GM21529 (cell line): ENCODE measurements around the gene PLEKHA6.

Experiments
- ATAC-seq: cut with Tn5 transposase; IDR thresholded peaks from one replicate; pipeline ENCODE4 v1.9.1; 2021; ENCODE audit not compliant: unreplicated experiment

PLEKHA6 gene

GRCh38 chr1:204194080-204194479 lies 165.6 kb downstream of the PLEKHA6 start:
- ATAC-seq, result no peak

DNA sequence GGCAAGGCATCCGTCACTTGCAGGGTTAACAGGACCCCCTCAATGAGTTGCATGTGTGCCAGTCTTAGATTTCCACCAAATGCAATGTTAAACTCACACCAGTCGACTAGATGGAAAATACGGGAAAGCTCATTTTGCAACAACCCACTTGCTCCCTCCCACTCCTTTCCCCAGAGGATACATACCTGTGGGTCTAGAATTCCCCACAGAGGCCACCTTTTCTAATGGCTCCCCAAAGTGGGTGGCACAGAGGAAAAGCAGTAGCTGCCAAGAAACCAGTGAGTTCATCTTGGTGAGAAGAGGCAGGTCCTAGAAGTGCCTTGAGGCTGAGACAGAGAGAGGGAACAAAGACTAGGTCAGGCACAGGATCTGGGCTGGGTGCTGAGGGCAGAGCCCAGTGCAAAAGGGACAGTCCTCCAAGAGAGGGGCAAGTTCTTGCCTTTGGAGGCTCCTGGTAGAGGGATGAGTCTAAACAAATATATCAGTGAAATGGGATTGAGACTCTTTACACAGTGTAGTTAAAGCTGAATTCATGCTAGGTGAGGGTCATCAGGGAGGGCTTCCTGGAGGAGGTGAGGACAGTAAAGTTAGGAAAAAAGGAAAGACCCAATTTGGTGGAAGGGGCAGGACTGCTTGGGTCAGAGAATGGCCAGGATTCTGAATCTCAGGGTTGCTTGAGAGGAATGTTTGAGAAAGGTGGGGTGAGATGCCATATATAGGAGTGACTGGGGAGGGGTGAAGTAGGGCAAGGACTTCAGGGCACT lies 167.0 kb downstream of the PLEKHA6 start:
- ATAC-seq, result no peak

- no peak for ATAC-seq
Measured at GRCh38 chr1:204192046-204192445, 167.7 kb downstream of the PLEKHA6 start.

GRCh38 chr1:204191456-204191855 lies 168.3 kb downstream of the PLEKHA6 start:
- ATAC-seq, result no peak

GRCh38 chr1:204190212-204191211 lies 169.2 kb downstream of the PLEKHA6 start:
- ATAC-seq, result no peak

- no peak for ATAC-seq
Measured at GRCh38 chr1:204188959-204189639, 170.6 kb downstream of the PLEKHA6 start.

DNA sequence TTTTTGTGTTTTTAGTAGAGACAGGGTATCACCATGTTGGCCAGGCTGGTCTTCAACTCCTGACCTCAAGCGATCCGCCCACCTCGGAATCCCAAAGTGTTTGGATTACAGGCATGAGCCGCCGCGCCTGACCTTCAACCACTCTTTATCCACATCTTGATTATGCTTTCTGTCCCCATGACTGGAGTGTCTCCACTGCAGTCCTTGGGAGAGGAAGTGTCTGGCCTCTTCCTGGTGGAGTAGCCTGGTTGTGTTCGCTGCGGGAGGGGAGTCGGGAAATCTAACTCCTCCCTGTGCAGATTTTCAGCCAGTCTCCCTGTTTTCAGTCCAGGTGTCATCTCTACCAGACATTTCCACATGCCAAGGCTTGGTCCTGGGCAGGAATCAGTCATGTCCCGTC lies 173.1 kb downstream of the PLEKHA6 start:
- ATAC-seq, result no peak

DNA sequence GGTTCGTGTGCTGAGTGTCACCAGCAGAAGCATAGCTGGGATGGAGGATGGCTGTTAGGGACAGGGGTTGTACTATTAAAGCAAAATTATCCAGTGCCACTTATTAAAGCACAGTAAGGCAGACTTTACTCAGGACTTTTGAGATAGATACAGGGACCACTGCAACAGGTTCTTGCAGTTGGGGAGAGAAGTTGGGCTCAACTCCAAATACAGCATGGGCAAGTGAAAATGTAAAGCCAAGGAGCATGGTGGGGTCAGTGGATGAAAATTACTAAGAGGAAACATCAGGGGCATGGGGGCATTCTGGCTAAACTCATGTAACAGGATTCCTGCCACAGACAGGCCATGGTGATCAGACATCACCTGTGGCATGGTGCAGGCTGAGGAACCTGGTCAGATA lies 178.6 kb downstream of the PLEKHA6 start:
- ATAC-seq, result no peak

DNA sequence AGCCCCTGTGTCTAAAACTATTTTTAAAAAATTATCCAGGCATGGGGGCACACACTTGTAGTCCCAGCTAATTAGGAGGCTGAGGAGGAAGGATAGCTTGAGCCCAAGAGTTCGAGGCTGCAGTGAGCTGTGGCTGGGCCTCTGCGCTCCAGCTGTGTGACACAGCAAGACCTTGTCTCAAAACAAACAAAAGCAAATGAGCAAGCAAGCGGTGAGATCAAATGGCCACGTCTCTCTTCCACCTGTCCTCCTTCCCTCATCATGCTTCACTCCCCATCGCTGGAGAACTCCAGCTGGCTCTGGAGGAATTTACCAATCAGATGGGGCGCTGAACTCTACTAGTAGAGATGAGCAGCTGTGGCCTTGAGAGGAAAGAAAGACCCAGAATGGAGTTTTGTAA lies 179.6 kb downstream of the PLEKHA6 start:
- no peak for ATAC-seq

GRCh38 chr1:204178487-204179281 lies 181.0 kb downstream of the PLEKHA6 start:
- ATAC-seq, result no peak

DNA sequence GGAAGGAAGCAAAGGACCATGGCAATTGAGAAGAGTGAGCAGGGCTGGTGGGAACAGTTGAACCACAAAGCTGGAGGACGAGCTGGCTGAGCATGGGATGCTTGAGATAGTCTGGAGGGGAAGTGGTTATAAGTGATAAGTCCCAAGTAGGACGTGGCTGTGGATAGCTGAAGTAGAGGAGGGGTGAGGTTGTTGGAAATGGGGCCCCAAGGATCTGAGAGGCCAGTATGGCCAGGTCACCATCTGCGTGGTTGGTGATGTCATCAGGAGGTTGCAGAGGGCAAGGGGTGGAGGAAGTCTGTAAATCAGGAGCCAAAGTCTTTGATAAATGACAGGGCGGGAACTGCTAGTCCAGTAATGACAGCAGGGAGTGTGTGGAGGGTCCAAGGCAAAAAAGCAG lies 182.6 kb downstream of the PLEKHA6 start:
- ATAC-seq, result no peak

DNA sequence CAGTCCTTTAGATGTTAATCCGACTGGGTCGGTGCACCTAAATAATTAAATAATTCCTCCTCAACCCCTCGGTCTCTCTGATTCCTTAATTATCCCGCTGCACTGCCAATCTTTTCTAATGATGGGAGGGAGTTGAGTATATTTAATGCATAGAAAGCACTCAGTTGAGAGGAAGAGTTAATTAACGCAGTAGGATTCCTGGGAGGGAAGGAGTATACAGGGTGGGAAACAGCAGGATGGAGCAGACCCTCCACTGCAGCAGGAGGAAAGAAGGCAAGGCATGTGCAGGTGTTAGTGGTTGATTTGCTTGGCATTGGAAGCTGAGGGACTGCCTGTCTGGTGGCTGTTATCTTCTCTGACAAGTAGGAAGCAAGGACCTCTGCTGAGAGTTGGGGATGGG lies 183.7 kb downstream of the PLEKHA6 start:
- ATAC-seq, result no peak

GRCh38 chr1:204174958-204175357 lies 184.8 kb downstream of the PLEKHA6 start:
- no peak for ATAC-seq

DNA sequence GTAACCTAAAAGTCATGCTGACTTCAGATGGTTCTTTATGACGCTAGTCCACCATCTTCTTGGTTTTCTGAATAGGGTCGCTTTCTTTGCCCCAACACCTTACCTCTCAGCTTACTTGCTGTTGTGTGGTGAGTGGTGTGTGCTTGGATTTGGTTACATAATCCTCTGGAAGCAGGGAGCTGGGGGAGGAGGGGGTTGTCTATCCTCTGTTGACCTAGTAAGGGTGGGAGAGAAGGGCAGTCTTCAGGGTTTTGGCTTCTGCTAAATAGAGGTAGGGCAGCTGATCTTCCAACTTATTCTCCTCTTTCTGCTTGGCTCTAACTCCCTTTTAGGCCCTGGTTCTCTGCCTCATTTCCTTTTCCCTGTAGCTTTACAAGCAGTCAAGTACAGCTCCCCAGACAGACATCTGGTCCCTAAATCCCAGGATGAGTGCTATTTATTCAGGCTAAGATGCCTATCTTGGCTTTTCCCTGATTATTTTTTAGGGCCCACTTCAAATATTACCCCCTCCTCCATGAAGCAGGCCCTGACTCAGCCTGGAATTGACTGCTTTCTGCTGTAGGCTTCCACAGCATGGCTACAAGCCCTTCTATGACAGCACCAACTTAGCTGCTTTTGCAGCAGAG lies 187.2 kb downstream of the PLEKHA6 start:
- no peak for ATAC-seq

DNA sequence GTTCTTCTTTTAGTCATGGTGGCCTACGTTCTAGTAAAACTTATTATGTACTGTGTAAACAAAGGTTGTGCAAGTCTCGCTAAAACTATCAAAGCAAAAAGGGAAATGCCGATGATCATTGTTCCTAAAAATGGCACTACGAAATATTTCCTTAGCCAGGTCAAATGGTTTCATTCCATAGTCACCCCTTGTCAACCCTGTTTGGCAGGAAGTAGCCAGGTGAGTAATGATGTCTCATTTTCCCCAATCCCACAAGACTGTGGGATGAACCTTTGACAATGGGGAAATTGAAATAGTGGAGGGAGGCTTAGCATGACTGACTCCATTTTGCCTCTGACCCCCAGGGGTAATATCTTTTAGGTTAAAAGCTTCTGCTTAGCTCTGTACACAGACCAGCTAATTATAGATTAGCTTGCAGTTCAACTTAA lies 188.0 kb downstream of the PLEKHA6 start:
- ATAC-seq, result no peak

- no peak for ATAC-seq
Measured at GRCh38 chr1:204170494-204171155, 189.1 kb downstream of the PLEKHA6 start.

- no peak for ATAC-seq
Measured at GRCh38 chr1:204169858-204170257, 189.9 kb downstream of the PLEKHA6 start.
